Neural cell (in vitro differentiated cells): ENCODE data around the gene HDAC7.

Experiments
- MXI1 ChIP-seq: fragments of 450-650 bp; conservative IDR thresholded peaks from 2 replicates; pipeline ENCODE4 v1.6.1; 2014; ENCODE audit warnings: antibody characterized with exemption, mild to moderate bottlenecking; ENCODE audit not compliant: poor library complexity, severe bottlenecking
- POLR2AphosphoS5 ChIP-seq: IDR thresholded peaks from 2 replicates; pipeline ENCODE4 v1.6.1; 2012
- SMC3 ChIP-seq: fragments of 450-650 bp; conservative IDR thresholded peaks from 2 replicates; pipeline ENCODE4 v1.6.1; 2014; ENCODE audit warnings: antibody characterized with exemption, mild to moderate bottlenecking, moderate library complexity; ENCODE audit not compliant: poor library complexity
- TF ChIP-seq, protein P1 (sequence below): fragments of 450-650 bp; IDR thresholded peaks from 2 replicates; pipeline ENCODE4 v1.5.1; 2014; ENCODE audit warnings: antibody characterized with exemption, mild to moderate bottlenecking, moderate library complexity; ENCODE audit not compliant: poor library complexity, severe bottlenecking

DNA sequence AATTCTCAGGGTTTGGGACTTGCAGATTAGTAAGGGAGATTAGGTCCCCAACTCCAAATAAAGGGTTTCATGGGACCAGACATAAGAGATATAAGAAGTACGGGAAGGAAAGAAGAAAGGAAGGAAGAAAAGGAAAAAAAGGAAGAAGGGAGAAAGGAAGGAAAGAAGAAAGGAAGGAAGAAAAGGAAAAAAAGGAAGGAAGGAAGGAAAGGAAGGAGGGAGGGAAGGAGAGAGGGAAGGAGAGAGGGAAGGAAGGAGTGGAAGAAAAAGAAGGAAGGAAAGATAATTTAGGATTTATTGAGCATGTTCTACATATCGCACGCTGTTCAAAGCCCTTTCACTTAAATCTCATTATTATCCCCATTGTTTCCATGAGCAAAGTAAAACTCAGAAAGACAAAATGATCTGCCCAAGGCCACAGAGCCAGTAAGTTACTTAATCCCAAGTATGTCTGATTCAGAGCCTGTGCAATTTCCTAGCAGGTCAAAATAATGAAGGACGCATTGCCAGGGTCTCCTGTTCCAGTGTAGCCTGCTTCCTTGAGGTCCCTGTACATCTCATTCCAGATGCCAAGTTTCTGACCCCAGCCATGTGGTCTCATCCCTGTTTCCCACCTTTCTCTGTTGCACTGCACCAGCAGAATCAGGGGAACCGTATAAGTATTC, 3.9 kb upstream of the HDAC7 start:
- TF ChIP-seq SMC3 (no peak), POLR2AphosphoS5 (no peak), MXI1 (no peak)
- TF ChIP-seq, protein P1, sequence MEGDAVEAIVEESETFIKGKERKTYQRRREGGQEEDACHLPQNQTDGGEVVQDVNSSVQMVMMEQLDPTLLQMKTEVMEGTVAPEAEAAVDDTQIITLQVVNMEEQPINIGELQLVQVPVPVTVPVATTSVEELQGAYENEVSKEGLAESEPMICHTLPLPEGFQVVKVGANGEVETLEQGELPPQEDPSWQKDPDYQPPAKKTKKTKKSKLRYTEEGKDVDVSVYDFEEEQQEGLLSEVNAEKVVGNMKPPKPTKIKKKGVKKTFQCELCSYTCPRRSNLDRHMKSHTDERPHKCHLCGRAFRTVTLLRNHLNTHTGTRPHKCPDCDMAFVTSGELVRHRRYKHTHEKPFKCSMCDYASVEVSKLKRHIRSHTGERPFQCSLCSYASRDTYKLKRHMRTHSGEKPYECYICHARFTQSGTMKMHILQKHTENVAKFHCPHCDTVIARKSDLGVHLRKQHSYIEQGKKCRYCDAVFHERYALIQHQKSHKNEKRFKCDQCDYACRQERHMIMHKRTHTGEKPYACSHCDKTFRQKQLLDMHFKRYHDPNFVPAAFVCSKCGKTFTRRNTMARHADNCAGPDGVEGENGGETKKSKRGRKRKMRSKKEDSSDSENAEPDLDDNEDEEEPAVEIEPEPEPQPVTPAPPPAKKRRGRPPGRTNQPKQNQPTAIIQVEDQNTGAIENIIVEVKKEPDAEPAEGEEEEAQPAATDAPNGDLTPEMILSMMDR = no peak
